ENCODE results near the gene AOC3.

DNA sequence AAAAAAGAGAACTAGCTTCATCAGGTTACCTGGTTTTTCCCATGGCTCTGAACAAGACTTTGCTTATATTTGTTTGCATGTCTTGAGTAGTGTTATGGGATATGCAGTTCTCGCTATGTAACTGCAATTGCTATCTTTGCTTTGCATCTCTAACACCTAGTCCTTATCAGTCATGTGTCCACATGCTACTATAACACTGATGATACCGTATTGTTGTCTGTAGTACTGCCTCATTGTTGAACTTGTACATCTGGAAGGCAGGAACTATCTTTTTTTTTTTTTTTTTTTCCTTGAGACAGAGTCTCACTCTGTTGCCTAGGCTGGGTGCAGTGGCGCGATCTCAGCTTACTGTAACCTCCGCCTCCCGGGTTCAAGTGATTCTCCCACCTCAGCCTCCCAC lies 15.3 kb upstream of the AOC3 start:
- TF ChIP-seq, protein P1, sequence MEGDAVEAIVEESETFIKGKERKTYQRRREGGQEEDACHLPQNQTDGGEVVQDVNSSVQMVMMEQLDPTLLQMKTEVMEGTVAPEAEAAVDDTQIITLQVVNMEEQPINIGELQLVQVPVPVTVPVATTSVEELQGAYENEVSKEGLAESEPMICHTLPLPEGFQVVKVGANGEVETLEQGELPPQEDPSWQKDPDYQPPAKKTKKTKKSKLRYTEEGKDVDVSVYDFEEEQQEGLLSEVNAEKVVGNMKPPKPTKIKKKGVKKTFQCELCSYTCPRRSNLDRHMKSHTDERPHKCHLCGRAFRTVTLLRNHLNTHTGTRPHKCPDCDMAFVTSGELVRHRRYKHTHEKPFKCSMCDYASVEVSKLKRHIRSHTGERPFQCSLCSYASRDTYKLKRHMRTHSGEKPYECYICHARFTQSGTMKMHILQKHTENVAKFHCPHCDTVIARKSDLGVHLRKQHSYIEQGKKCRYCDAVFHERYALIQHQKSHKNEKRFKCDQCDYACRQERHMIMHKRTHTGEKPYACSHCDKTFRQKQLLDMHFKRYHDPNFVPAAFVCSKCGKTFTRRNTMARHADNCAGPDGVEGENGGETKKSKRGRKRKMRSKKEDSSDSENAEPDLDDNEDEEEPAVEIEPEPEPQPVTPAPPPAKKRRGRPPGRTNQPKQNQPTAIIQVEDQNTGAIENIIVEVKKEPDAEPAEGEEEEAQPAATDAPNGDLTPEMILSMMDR (IDR thresholded peaks at IDR 0.05; ENCODE audit: borderline replicate concordance, extremely low read depth, low read length, poor library complexity, severe bottlenecking): no peak
- no peak for TF ChIP-seq EZH2 (IDR thresholded peaks at IDR 0.05; ENCODE audit: borderline replicate concordance, low read depth, low read length, severe bottlenecking)
